H9 (cell line): ENCODE measurements around the gene SOCS7. TPM values are rescaled to one million over a fixed set of nuclear protein-coding genes. Genes with fewer than 3 reads are reported as not detected.
A peak's percentile ranks its signal among the peaks of the same experiment; 100 is the strongest.

ENCODE experiments used
- DNase-seq: peaks from one replicate; pipeline ENCODE4 v3.0.0-alpha.2; 2017
- H2AFZ ChIP-seq: one replicate; pipeline ENCODE4 v1.6.1; 2013; ENCODE audit warnings: mild to moderate bottlenecking, low read length, control low read depth, moderate library complexity
- H2AK5ac ChIP-seq: 2 replicates; pipeline ENCODE4 v1.6.1; 2013; ENCODE audit warnings: low read length, control low read depth, mixed read lengths; ENCODE audit not compliant: insufficient read length
- H2BK120ac ChIP-seq: one replicate; pipeline ENCODE4 v1.6.1; 2013; ENCODE audit warnings: low read depth, mild to moderate bottlenecking, low read length, control low read depth, inconsistent platforms; ENCODE audit not compliant: poor library complexity, severe bottlenecking
- H2BK12ac ChIP-seq: 2 replicates; pipeline ENCODE4 v1.6.1; 2013; ENCODE audit warnings: low read length, control low read depth, mixed read lengths, low read depth; ENCODE audit not compliant: insufficient read length
- H2BK15ac ChIP-seq: 2 replicates; pipeline ENCODE4 v1.6.1; 2013; ENCODE audit warnings: low read depth, low read length, control low read depth
- H2BK20ac ChIP-seq: one replicate; pipeline ENCODE4 v1.6.1; 2013; ENCODE audit warnings: low read depth, mild to moderate bottlenecking, low read length, control low read depth, inconsistent platforms; ENCODE audit not compliant: poor library complexity, severe bottlenecking
- H2BK5ac ChIP-seq: 2 replicates; pipeline ENCODE4 v1.6.1; 2013; ENCODE audit warnings: low read length, control low read depth, mixed read lengths; ENCODE audit not compliant: insufficient read length
- H3K14ac ChIP-seq: 2 replicates; pipeline ENCODE4 v1.6.1; 2013; ENCODE audit warnings: low read length, control low read depth; ENCODE audit not compliant: insufficient read depth
- H3K18ac ChIP-seq: 2 replicates; pipeline ENCODE4 v1.6.1; 2013; ENCODE audit warnings: low read depth, mild to moderate bottlenecking, mixed read lengths, low read length, control low read depth; ENCODE audit not compliant: insufficient read length
- H3K23ac ChIP-seq: 2 replicates; pipeline ENCODE4 v1.6.1; 2013; ENCODE audit warnings: low read length, control low read depth, mixed read lengths, low read depth; ENCODE audit not compliant: insufficient read length
- H3K23me2 ChIP-seq: 2 replicates; pipeline ENCODE4 v1.6.1; 2013; ENCODE audit warnings: low read depth, mild to moderate bottlenecking, mixed read lengths, low read length, control low read depth; ENCODE audit not compliant: insufficient read length, poor library complexity, severe bottlenecking
- H3K27ac ChIP-seq: 2 replicates; pipeline ENCODE4 v1.5.1; 2013; ENCODE audit warnings: low read length, control low read depth, mixed read lengths, low read depth; ENCODE audit not compliant: insufficient read length
- H3K27me3 ChIP-seq: 2 replicates; pipeline ENCODE4 v1.6.1; 2013; ENCODE audit warnings: low read length, control low read depth, inconsistent platforms; ENCODE audit not compliant: insufficient read depth
- H3K4ac ChIP-seq: 2 replicates; pipeline ENCODE4 v1.6.1; 2013; ENCODE audit warnings: low read depth, mild to moderate bottlenecking, control low read depth, inconsistent platforms, low read length, moderate library complexity
- H3K4me1 ChIP-seq: 2 replicates; pipeline ENCODE4 v1.6.1; 2013; ENCODE audit warnings: low read length, control low read depth, inconsistent platforms; ENCODE audit not compliant: insufficient read depth
- H3K4me2 ChIP-seq: 2 replicates; pipeline ENCODE4 v1.6.1; 2013; ENCODE audit warnings: low read length, control low read depth, mixed read lengths; ENCODE audit not compliant: insufficient read length, insufficient read depth
- H3K56ac ChIP-seq: 2 replicates; pipeline ENCODE4 v1.6.1; 2013; ENCODE audit warnings: low read depth, mild to moderate bottlenecking, mixed read lengths, low read length, control low read depth; ENCODE audit not compliant: insufficient read length
- H3K79me1 ChIP-seq: 2 replicates; pipeline ENCODE4 v1.6.1; 2013; ENCODE audit warnings: low read depth, mild to moderate bottlenecking, moderate library complexity, low read length, control low read depth, inconsistent platforms; ENCODE audit not compliant: insufficient read depth, poor library complexity, severe bottlenecking
- H3K79me2 ChIP-seq: 2 replicates; pipeline ENCODE4 v1.6.1; 2013; ENCODE audit warnings: low read length, control low read depth, inconsistent platforms; ENCODE audit not compliant: insufficient read depth
- H3K9ac ChIP-seq: 2 replicates; pipeline ENCODE4 v1.6.1; 2013; ENCODE audit warnings: low read length, control low read depth, mixed read lengths; ENCODE audit not compliant: insufficient read length; ENCODE audit errors: extremely low read depth
- H3K9me3 ChIP-seq: one replicate; pipeline ENCODE4 v1.6.1; 2013; ENCODE audit warnings: low read depth, low read length, inconsistent platforms; ENCODE audit not compliant: control insufficient read depth
- H3T11ph ChIP-seq: one replicate; pipeline ENCODE4 v1.6.1; 2013; ENCODE audit warnings: mild to moderate bottlenecking, low read length, control low read depth, inconsistent platforms
- H4K20me1 ChIP-seq: one replicate; pipeline ENCODE4 v1.6.1; 2013; ENCODE audit not compliant: control insufficient read depth, insufficient read length, insufficient read depth
- H4K5ac ChIP-seq: 2 replicates; pipeline ENCODE4 v1.6.1; 2013; ENCODE audit warnings: low read depth, mild to moderate bottlenecking, mixed read lengths, low read length, control low read depth; ENCODE audit not compliant: insufficient read length
- H4K8ac ChIP-seq: replicated peaks from 2 replicates; pipeline ENCODE4 v1.6.1; 2013; ENCODE audit warnings: low read length, control low read depth, mixed read lengths, low read depth; ENCODE audit not compliant: insufficient read length
- H4K91ac ChIP-seq: 2 replicates; pipeline ENCODE4 v1.6.1; 2013; ENCODE audit warnings: low read depth, mild to moderate bottlenecking, moderate library complexity, mixed read lengths, low read length, control low read depth; ENCODE audit not compliant: insufficient read length
- H3K27ac Mint-ChIP-seq, 3 experiments: 2 replicates in 2 of 3; 3 replicates in 1 of 3; pipeline ENCODE4 v1.8.0; 2020 to 2021; ENCODE audit warnings: mixed read lengths in 3 of 3, mild to moderate bottlenecking in 1 of 3, moderate library complexity in 1 of 3
- H3K27me3 Mint-ChIP-seq: 2 replicates; pipeline ENCODE4 v1.8.0; 2021; ENCODE audit warnings: low read depth, mild to moderate bottlenecking, moderate library complexity, mixed read lengths
- H3K36me3 Mint-ChIP-seq, 3 experiments: 2 replicates in 2 of 3; 3 replicates in 1 of 3; pipeline ENCODE4 v1.8.0; 2020 to 2021; ENCODE audit warnings: low read depth in 3 of 3, mixed read lengths in 3 of 3; ENCODE audit not compliant: insufficient read depth in 1 of 3
- H3K4me1 Mint-ChIP-seq, 2 experiments: 2 replicates each; pipeline ENCODE4 v1.8.0; 2020; ENCODE audit warnings: mixed read lengths in 2 of 2
- H3K4me3 Mint-ChIP-seq, 2 experiments: 2 replicates in 1 of 2; 3 replicates in 1 of 2; pipeline ENCODE4 v1.8.0; 2020 to 2021; ENCODE audit warnings: mild to moderate bottlenecking in 2 of 2, mixed read lengths in 2 of 2, moderate library complexity in 1 of 2
- H3K9me3 Mint-ChIP-seq, 2 experiments: 2 replicates in 1 of 2; 3 replicates in 1 of 2; pipeline ENCODE4 v1.8.0; 2020; ENCODE audit warnings: mild to moderate bottlenecking in 2 of 2, mixed read lengths in 2 of 2, moderate library complexity in 1 of 2
- CTCF ChIP-seq: fragments of 200-600 bp; sonication (generic); conservative IDR thresholded peaks from 3 replicates; pipeline ENCODE4 v1.8.0; 2021; ENCODE audit warnings: antibody characterized with exemption, mild to moderate bottlenecking
- WGBS: extraction: QIAGEN DNeasy Blood & Tissue Kit; methylation state at CpG from one replicate; pipeline ENCODE4 v1.1.7; 2013; ENCODE audit warnings: missing lambda C conversion rate, low lambda C conversion rate, mixed read lengths; ENCODE audit not compliant: insufficient read length; ENCODE audit errors: extremely low coverage; 5-methylcytosine and 5-hydroxymethylcytosine counted together
- total RNA-seq: library from RNA; stranded (reverse); gene quantifications from 2 replicates; pipeline ENCODE4 v1.2.1, GENCODE V29; 2021

SOCS7 gene
- total RNA-seq, 1 experiment from 2014 or later = 31.0 TPM

DNA sequence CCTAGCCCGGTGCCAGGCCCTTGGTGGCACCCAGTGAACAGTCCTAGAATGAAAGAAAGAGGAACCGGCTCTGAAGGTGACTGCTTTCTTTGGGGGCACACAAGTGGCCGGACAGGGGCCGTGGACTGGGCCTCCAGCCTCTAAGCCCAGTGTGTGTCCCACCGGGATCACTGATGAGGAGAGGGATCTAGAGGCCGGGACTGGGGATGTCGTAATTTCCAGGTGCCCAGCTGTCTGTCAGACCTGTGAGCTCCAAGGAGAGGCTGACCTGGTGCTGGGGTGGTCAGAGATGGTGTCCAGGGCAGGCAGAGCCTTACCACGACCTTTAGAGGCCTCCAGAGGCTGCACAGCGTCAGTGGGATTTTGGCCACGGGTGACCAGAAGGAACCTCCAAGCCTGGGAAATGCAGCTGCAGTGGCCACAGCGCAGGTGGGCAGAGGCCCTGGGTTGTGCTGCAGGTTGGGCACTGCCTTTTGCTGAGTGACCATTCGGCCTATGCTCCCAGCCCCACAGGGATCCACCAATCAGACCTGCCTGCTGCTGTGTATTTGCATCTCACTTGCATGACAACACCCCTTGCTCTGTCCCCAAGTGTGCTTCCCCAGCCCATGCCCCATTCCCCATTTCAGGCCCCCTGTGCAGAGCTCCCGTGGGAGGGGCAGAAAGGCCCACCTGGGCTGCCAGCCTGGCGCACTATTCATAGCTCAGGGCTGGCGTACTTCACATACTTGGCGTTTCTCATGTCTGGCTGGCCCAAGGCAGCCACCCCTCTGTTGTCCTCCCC lies 89.2 kb downstream of the SOCS7 start:
- Mint-ChIP-seq H3K27me3 (no peaks in the 10 kb centered on the region), H3K4me3 (peak overlapping the region; percentile 34 to 60; a peak in 3 of 5 replicates), H3K4me1 (peaks cover 58 to 59% of the 10 kb centered on the region in 2 experiments), H3K36me3 (peaks cover 2 to 19% (median 4%) of the 10 kb centered on the region in 3 experiments; a peak in 5 of 7 replicates), H3K9me3 (no peaks in the 10 kb centered on the region), H3K27ac (peak overlapping the region; percentile 85 to 88 (median 87); a peak in 5 of 7 replicates)
- no CpG with 5 or more reads among the region's 16 CpGs for WGBS
- Histone ChIP-seq H3K9ac (no peak overlapping the region), H3K4me2 (peak overlapping the region; percentile 24), H2BK15ac (no peak overlapping the region), H3T11ph (no peak overlapping the region), H2BK12ac (no peak overlapping the region), H2BK120ac (no peak overlapping the region), H3K23ac (no peak overlapping the region), H3K18ac (peak overlapping the region; percentile 5), H2BK20ac (no peak overlapping the region), H4K5ac (no peak overlapping the region), H2BK5ac (no peak overlapping the region), H3K27ac (no peak overlapping the region), H3K27me3 (no peaks in the 10 kb centered on the region), H3K14ac (no peak overlapping the region; the same call in 1 of the 2 replicates), H3K9me3 (no peaks in the 10 kb centered on the region), H3K4ac (no peak overlapping the region), H3K4me1 (peaks cover 6% of the 10 kb centered on the region; the same call in 1 of the 2 replicates), H3K56ac (no peak overlapping the region), H4K8ac (no peak overlapping the region), H4K20me1 (no peaks in the 10 kb centered on the region), H2AFZ (no peak overlapping the region), H3K79me1 (peaks cover 2% of the 10 kb centered on the region), H3K23me2 (no peaks in the 10 kb centered on the region), H4K91ac (no peak overlapping the region), H2AK5ac (no peak overlapping the region), H3K79me2 (peaks cover 4% of the 10 kb centered on the region; the same call in 1 of the 2 replicates)
- peak; percentile 98 for DNase-seq
- TF ChIP-seq CTCF = no peak
